Stimulated activated CD8-positive, alpha-beta memory T cell treated with anti-CD3 and anti-CD28 coated beads, Interleukin-2, amount 100 ng/mL, for 1 hour (primary cell): ENCODE data around the gene NRP2.
A peak's percentile ranks its signal among the peaks of the same experiment; 100 is the strongest.

Source experiments
- DNase-seq, 2 donors: peaks; one replicate each; pipeline ENCODE4 v3.0.0-alpha.2; 2020; ENCODE audit warnings: low read depth in 2 of 2

The NRP2 gene

DNA sequence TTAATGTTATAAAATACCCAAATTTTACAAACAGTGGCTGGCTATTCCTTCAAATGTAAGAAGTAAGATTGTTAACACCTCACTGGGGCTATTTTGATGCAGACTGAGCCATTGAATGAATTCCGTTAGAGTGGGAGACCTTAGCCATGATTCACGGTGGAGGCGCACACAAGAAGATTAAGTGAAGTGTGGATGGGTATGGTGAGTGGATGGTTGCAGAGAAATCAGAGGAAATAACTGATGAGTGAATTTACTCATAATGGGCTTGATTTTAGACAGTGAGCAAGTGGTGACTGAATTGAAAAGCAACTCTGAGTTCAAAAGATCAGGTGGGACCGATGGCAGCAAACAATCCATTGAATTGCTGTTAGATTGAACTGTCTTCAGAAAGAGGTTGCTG is 75.0 kb downstream of the NRP2 start:
- DNase-seq, result no peak

DNA sequence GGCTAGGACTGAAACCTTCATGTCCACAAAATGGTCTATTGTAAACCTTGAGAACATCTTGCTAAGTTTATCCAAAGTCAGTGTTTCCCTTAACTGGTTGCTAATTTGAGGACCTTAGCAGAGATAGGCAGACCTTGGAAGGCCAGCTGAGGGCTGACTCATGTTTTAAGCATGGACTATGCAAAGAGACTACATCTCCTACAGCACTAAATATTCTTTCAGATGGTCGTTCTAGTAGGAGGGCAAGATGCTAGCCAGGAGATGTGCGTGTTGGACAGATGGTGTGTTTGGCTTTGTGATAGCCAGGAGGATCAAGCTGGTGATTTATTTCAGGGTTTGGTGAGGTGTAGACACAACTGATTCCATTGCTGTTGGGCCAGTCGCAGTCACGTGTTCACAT is 75.8 kb downstream of the NRP2 start:
- DNase-seq, result no peak

DNA sequence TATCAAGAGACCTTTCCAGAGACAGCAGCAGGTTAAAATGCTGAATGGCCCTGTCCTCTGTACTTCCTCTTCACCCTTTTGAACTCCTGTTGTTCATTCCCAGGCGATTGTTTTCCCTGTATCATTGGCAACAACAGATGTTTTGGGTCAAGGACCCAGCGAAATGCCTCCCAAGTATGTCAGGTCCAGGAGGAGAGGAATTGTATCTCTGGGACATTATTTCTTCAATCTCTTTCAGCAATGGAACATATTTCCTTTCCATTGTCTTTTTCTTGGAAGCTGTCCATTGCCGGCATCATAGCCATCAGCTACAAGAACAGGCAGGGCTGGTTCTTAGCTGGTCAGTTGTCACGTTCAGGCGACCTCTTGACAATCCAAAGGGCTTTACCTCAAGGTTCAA is 76.2 kb downstream of the NRP2 start:
- DNase-seq, result no peak

DNA sequence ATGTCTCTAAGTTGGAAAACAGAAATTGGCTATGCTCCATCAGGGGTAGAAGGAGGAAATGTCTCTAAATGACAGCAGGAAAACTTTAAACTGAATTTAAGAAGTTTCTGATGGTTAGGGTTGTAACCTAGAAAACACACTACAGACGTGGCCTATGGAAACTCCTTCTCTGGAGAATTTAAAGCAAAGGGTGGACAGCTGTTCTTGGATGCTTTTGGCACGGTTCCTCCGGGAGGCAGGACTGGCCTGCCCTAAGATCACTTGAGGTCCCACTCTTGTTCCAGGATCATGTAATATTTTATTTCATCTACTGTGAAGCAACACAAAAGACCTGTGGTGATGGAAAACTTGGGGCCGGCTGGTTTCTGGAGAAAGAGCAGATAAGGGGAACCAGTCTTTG is 77.0 kb downstream of the NRP2 start:
- DNase-seq, result no peak

DNA sequence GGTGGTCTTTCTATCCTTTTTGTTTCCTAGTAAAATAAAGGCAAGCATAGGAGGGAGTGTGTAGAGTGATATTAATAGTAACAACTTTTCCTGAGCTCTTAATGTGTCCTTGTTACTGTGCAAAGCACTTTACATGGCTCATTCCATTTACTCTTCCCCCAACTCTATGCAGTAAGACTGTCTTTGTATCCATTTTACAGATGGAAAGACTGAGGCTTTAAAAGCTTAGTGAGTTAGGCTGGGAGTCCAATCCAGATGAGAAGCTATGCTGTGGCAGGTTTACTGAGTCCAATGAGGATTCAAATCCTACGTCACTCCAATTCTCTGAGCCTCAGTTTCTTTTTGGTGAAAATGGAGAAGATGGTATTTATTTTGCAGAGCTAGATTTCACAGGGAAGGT is 77.4 kb downstream of the NRP2 start:
- DNase-seq, result no peak

DNA sequence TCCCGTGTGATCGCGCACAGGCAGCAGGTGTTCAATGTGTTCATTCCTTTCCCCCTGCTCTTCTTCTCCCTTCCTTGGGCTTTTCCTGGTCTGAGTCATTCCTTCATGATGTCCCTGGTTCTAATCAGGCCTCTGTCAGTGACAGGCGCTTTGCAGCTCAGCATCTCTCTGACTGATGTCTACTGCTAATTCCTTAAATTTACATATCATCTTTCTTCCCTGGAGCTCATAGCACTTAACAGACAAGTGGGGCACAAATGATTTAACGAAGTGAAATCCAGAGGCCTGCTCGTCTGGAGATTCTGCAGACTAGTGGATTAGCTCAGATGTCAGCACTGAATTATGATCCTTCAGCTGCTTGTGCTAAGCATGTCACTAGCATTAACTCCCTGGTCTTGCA is 77.9 kb downstream of the NRP2 start:
- no peak for DNase-seq

DNA sequence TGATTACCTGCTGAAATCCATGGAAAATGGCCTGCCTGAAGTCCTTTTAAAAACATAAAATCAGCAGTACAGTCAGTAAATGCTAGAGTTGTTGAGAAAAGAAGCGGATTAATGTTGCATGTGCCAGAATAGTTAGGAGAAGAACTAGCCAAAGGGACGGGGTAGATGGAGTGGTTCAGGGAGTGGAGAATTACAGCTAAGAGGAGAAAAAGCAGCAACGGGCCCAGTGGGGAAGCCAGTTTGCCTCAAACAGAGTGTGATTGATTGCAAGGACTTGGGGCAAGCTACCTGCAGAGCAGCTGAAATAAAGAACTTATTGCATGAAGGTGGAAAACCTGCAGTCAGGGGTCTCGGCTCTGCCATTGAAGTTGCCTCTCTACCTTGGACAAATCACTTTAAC is 79.1 kb downstream of the NRP2 start:
- no peak for DNase-seq

DNA sequence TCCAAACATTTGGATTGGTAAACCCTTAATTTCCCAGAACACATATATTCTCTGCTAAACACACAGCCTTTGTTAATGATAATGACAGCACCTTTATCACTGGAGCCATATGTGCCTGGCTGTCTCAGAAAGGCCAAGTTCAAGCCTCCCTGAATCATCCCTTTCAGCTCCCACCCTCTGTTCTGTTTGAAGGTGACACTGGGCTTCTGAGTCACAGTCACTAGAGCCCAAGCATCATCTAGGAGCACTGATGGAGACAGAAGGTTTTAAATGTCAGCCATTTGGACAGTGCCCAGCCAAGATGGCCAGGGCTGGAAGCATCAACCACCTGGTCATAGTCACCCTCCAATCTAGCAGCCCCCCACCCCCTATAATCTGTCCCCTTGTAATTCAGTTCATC is 80.6 kb downstream of the NRP2 start:
- no peak for DNase-seq

DNA sequence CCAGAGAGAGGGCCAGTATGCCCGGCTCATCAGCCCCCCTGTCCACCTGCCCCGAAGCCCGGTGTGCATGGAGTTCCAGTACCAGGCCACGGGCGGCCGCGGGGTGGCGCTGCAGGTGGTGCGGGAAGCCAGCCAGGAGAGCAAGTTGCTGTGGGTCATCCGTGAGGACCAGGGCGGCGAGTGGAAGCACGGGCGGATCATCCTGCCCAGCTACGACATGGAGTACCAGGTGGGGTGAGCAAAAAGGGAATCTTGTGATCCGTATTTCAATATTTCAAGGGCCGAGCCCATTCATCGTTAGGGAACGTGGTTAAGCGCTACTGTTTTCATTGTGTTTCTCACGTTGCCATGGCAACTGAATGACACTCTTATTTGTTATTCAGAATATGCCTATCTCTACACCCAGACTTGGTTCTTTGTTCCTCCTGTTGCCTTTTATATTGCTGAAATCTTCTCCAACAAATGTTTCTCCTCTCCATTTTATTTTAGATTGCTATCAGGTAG is 81.5 kb downstream of the NRP2 start:
- no peak for DNase-seq

DNA sequence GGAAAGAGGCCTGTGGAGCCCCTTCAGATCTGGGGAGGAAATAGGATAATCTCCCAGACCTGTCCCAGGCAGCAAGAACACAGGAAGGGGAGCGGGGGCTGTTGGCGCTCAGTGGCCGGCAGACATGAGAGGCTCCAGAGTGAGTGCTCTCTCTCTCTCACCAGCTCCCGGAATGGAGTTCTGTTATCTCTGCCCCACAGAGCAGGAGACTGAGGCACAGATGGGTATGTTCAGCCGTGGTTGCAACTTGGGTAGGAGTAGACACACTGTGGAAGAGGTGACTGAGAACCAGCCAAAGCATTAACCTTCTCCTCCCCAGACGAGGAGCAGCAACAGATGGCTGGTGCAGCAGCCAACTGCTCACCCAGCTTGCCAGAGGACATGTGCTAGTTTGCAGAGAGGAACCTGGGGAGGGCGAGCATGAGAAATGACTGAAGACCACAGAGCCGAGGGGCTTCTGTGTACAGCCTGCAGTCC is 82.0 kb downstream of the NRP2 start:
- no peak for DNase-seq

DNA sequence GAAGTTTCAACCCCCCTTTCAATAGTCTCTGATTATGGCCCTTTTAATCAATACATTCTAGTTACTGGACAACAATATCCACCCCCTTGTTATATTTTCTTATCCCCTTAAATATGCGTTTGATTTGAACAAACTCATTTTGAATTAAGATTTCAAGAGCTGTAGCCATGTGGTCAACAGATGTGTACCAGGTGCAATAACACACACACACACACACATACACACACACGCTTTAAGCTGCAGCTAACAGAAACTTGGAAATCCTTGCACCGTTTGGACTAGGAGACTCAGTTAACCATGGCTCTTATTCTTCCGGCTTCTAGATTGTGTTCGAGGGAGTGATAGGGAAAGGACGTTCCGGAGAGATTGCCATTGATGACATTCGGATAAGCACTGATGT is 82.8 kb downstream of the NRP2 start:
- no peak for DNase-seq

DNA sequence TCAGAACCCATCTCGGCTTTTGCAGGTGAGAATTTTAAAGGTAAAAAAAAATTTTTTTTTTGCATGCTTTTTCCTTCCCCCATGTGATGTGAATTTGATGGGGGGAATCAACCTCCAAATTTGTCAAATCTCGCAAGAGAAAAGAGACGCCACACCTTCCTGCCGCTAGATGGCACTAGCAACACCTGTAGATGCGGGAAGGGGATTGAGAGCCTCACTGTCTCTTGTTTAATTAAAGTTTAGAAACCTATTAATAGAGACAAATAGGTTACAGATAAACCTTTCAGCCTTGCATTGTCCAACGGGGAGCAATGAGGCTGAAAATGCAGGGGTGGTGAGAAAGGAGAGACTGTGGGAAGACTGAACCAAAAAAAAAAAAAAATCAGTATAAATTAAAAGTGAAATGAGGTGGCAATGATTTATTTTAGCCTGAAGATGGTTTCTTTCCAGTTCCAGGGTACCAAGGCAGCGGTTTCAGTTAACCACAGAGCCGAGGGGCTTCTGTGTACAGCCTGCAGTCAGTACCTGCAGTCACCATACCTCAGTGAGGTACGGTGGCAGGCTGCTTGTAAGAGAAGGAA is 84.6 kb downstream of the NRP2 start:
- DNase-seq, result peak; percentile 9 to 22

DNA sequence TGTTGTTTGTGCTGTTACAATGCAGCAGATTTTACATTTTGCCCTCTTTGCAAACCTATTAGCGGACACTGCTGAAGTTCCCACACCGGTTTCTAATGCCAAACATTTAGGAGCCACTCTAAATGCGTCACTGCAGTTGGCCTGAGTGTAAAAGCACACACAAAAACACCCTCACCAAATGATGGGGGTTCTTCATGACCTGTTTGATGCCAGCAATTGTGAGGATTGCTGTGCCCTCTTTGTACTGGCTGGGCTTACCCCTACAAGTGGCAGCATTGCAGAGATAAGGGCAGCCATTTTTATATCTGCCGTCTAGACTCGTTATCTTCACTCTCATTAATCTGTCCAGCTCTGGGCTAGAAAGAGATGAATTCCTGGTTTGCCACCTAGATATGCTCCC is 85.3 kb downstream of the NRP2 start:
- no peak for DNase-seq

DNA sequence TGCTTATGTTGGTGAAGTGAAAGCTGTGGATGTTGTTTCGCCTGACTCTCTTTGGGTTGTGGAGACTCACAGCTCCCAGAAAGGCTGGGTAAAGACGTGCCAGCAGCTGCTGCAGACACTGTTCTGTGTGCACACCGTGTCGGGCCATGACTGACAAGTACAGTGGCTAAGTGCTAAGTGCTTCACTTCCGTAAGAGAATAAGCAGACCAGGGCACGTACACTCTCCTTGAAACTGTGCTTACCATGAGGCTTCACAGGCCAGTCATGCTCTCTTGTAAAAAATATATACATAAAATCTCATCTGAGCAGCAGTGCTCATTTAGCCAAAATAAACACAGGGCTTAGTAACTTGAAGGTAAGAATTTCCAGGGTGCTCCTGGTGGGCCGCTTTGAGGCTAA is 86.0 kb downstream of the NRP2 start:
- no peak for DNase-seq

DNA sequence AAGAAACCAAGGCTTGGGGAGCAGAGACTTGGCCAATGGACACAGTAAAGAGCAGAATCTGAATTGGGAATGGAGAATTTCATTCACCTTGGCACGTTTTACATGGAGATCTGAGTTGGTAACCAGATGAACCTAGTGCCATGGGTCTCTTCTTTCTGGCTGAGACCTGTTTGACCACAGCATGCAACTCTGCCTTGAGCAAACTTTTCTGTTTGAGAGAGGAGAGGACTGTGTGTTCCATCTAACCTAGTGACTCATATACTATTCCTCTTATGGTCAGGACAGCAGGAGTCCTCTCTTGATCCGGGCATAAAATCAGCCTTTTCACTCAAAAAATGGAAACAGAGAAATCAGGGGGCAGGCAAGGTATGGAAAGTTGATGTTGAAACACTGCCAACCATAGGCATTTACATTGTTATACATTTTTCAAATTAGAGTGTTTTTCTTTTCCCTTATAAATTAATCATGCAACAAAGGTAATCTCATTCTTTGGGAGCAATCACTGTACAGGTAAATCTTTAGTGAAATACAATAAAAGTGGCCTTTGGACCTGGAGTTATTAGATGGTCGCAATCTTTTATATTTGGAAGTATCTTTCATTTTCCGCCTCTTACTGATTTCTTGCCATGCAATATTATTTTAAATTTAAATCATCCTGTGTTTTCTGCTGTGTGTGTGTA is 86.7 kb downstream of the NRP2 start:
- DNase-seq, result no peak

DNA sequence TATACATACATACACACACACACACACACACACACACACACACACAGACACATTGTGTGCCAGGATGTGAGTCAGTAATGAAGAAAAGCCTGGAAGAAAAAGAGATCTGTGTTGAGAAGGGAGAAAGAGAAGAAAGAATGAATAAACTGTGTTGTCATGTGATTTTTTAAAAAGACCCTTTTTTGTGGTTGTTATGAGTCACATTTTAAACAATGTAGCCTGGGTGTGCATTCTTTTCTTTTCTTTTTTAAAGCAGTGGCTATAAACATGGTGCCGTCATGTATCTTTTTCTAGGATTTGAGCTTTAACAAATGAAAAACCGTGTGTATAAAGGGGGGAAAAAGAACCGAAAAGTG is 87.2 kb downstream of the NRP2 start:
- DNase-seq, result no peak

DNA sequence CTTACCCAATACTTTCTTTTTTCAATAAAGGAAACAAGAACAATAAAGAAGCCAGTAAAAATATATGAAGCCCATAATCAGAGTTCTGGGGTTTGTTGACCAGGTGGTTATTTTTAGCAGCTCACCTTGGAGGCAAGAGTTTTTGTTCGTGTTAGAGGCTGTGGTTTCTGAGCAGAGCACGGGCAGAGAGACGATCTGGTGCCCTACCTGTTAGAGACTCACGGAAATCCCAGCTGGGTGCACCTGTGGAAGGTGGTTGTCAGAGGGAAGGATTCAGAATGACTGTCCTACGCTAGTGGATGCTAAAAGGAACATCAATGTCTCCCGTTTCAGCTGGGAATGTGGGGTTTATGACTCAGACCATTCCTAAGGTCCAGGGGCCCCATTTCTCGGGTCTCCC is 87.6 kb downstream of the NRP2 start:
- DNase-seq, result no peak

DNA sequence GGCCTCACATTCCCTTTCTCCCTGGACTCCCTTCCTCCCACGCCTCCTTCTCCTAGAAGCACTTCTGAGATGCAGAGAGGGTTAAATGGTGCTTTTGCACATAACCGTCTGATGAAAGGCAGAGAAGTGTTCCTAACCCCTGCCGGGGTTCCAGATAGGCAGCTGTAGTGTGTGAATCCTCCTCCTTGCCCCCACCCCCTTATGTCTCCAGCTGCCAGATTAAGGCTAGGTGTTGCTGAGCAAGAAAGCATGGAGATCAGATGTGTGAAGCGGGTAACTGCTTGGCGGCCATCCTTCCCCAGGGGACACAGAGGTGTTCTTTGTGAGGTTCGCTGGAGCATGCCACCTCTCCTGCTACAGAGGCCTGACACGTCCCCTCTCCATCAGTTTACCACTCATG is 88.3 kb downstream of the NRP2 start:
- DNase-seq, result no peak

DNA sequence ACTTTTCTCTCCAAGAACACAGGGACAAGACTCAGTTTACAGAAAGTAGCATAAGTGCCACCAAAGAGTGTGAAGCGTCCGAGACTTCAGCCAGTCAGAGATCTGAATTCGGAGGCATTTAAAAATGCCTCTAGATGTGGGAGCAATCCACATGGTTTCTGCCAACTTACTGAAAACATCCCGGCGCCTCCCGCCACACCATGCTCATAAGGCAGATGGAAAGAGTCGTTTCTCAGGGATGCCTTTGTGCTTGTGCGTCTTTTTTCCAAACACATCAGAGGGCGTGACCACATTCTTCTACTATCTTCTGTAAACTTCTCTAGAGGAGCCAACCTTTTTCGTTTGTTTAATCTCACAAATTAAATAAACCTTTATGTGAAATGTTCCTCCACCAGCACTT is 88.7 kb downstream of the NRP2 start:
- no peak for DNase-seq

DNA sequence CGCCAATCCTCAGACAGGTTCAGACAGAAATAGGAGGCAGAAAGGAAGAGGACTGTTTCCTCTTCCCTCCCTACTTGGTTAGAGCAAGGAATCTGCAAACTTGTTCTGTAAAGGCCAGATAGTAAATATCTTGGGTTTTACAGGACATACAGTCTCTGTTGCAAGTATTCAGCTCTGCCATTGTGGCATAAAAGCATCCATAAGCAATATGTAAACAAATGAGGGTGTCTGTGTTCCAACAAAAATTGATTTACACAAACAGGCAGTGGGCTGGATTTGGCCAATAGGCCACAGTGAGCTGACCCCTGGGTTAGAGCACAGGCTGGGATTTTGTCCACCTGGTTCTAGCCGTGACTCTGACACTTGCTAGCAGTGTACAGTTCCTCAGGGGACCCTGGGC is 89.4 kb downstream of the NRP2 start:
- no peak for DNase-seq

DNA sequence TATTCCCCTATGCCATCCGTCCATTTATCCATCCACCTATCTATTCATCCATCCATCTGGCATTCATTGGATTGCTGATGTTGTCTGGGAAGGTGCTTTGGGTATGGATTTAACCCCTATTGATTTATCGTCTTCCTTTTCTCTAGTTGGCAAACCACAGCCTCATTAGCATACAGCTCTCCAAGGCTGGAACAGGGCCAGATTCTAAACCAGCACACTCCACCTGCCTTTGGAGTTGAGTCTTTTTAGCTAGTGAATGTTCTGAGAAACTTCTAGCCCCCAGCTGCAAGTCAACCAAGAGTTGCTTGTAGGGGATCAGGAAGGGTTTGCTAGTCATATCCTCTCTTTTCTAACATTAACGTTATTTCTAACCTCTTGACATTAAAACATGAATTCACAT is 90.7 kb downstream of the NRP2 start:
- no peak for DNase-seq

DNA sequence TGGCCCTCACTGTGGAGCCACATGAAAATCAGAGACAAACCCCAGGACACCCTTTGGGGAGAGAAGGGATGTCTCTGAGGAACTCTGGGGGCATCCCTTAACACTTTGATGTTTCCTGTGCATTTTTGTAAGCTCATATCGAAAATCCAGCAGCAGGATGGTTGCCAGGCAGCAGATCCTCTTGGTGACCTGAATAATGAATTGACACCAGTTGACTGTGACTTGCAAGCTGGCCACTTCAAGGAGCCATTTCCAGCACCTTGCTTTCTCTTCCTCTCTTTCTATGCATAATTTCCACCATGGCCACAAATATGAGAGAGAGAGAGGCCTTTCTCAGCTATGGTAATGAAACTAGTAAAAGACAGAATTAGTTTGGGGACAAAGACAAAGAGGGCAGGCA is 91.7 kb downstream of the NRP2 start:
- no peak for DNase-seq

DNA sequence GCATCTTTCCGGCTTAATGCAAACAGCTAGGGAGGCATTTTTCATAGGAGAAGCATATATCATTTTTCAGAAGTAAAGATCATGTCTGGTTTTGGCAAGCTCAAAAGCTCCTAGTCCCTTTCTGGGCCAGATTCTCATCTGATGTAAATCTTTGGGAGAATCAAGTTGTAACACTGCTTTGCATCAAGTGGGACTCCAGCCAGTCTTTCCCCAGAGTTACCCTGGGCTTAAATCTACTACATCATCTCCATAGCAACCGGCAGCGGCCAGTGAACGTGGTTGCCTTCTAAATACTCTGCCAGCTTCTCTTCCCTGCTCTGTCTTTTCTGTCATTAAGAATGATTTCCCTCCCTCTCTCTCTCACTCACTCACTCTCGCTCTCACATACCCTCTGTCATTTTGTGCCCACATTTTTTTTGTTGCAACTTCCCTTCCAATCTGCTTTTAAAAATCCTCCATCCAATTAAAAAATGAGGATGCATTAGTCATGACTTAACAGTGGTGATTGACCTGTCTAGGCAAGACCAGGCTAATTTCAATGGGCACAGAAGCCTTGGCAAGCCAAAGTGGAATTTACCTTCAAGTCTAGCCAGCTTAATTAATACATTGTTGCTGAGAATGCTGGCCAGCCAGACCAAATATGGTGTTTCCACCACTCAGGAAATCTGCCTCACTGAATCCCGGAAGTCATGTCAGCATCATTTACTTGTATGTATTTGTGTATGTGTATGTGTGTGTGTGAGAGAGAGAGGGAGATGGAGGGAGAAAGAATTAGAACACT is 93.0 kb downstream of the NRP2 start:
- DNase-seq, result no peak
